Dedifferentiated amniotic fluid mesenchymal stem cell (primary cell): ENCODE data around the gene AFM.

Experiments used
- DNase-seq: peaks from one replicate; pipeline ENCODE4 v3.0.0-alpha.2; 2016; ENCODE audit errors: extremely low spot score

AFM gene, protein sequence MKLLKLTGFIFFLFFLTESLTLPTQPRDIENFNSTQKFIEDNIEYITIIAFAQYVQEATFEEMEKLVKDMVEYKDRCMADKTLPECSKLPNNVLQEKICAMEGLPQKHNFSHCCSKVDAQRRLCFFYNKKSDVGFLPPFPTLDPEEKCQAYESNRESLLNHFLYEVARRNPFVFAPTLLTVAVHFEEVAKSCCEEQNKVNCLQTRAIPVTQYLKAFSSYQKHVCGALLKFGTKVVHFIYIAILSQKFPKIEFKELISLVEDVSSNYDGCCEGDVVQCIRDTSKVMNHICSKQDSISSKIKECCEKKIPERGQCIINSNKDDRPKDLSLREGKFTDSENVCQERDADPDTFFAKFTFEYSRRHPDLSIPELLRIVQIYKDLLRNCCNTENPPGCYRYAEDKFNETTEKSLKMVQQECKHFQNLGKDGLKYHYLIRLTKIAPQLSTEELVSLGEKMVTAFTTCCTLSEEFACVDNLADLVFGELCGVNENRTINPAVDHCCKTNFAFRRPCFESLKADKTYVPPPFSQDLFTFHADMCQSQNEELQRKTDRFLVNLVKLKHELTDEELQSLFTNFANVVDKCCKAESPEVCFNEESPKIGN

GRCh38 chr4:73481358-73481757, at the start of gene AFM:
Gene AFM, plus strand, starts transcription at chr4:73481745. Its CDS starts 31 bp downstream, at chr4:73481776.
- DNase-seq, result no peak

DNA sequence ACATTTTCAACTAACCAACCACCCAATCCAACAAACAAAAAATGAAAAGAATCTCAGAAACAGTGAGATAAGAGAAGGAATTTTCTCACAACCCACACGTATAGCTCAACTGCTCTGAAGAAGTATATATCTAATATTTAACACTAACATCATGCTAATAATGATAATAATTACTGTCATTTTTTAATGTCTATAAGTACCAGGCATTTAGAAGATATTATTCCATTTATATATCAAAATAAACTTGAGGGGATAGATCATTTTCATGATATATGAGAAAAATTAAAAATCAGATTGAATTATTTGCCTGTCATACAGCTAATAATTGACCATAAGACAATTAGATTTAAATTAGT, 49.8 kb upstream of the AFM start:
- no peak for DNase-seq

DNA sequence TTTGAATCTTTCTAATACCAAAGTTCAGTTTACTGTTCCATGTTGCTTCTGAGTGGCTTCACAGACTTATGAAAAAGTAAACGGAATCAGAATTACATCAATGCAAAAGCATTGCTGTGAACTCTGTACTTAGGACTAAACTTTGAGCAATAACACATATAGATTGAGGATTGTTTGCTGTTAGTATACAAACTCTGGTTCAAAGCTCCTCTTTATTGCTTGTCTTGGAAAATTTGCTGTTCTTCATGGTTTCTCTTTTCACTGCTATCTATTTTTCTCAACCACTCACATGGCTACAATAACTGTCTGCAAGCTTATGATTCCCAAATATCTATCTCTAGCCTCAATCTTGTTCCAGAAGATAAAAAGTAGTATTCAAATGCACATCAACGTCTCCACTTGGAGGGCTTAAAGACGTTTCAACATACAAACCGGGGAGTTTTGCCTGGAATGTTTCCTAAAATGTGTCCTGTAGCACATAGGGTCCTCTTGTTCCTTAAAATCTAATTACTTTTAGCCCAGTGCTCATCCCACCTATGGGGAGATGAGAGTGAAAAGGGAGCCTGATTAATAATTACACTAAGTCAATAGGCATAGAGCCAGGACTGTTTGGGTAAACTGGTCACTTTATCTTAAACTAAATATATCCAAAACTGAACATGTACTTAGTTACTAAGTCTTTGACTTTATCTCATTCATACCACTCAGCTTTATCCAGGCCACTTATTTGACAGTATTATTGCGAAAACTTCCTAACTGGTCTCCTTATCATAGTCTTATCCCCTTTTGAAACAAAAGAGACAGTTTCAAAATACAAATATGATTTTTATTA, 49.2 kb upstream of the AFM start:
- DNase-seq, result no peak

- DNase-seq, result no peak
These were observed 48.4 kb upstream of the AFM start for GRCh38 chr4:73433140-73433539.

- no peak for DNase-seq
These were observed 47.2 kb upstream of the AFM start for GRCh38 chr4:73434311-73434710.

DNA sequence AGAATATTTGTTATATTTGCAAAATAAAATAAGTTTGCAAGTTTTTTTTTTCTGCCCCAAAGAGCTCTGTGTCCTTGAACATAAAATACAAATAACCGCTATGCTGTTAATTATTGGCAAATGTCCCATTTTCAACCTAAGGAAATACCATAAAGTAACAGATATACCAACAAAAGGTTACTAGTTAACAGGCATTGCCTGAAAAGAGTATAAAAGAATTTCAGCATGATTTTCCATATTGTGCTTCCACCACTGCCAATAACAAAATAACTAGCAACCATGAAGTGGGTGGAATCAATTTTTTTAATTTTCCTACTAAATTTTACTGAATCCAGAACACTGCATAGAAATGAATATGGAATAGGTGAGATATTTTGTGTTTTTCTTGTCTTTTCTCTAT, 45.6 kb upstream of the AFM start, which contains the start of gene AFP:
TSS of gene AFP (plus strand) at position 238 of the 400 bp plus-strand sequence. CDS start at position 280, 42 bp downstream.
- DNase-seq, result no peak

DNA sequence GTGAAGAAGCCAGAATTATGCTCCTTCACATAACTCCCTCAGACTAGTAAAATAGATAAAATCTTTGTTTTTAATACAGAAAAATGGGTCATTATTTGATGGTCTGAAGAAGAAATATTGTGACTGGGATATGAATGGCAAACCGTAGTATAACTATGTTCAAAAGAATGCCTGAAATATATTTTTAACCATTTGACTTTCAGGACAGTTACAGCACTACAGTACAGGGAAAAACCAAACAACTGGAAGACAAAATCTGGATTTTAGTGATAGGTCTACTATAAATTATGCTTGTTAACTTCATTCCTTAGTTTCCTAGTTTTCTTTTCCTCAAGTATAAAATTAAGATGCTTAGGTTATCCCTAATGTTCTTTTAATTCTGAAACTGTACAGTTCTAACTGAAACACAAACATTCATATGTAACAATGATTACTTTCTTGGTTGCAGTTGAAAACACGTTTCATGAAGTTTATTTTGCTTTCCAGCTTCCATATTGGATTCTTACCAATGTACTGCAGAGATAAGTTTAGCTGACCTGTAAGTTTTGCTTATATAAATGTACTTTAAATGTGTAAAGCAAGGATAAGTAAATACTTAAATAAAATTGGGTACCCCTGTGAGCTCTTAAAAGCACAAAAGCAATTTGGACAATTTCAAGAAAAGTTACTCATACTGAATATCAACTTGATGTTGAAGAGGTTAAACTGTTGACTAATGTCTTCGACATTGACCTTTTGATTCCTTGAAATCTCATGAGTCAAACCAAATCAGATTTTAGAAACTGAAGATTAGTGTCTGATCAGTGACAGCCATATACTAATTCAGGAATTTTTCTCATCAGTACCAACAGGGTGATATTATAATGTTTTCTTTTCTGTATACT, 44.6 kb upstream of the AFM start:
- DNase-seq, result no peak

DNA sequence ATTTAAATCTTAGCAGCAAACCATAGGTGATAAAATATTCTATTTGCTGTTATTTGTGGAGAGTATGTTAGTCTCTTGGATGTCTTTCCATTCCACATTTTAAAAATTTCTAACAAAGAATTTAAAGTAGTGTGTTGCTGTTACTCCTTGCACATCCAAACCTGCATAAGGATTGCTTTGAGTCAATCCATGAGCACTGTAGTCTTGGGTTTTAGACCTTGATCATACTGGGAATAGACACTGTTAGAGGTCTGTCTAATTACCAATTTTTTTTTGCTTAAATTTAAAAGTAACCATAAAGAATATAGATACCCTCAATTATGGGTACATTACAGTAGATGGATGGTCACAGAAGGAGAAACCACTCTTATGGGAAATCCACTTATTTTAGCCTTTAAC, 44.0 kb upstream of the AFM start:
- DNase-seq, result no peak

- DNase-seq, result no peak
These were observed 43.5 kb upstream of the AFM start for GRCh38 chr4:73438048-73438447.

- no peak for DNase-seq
These were observed 42.8 kb upstream of the AFM start for GRCh38 chr4:73438582-73439215.

DNA sequence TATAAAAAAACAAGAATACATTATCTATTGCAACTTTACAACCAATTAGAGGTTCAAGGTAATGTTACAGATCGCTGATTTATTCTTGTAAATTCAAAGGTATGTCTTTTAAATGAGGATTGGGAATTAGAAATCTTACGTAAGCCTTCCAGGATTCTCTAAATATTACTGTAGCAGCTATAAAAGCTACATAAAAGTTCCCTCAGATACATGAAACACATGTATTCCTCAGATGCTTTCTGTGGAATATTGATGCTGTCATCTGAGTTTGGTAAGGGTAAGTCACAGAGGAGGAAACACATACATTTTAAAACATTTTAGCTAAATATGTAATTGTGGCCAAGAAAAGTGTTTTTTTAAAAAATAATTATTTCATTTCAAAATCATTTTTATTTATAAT, 42.1 kb upstream of the AFM start:
- no peak for DNase-seq

GRCh38 chr4:73439991-73440390, 41.6 kb upstream of the AFM start:
- no peak for DNase-seq

DNA sequence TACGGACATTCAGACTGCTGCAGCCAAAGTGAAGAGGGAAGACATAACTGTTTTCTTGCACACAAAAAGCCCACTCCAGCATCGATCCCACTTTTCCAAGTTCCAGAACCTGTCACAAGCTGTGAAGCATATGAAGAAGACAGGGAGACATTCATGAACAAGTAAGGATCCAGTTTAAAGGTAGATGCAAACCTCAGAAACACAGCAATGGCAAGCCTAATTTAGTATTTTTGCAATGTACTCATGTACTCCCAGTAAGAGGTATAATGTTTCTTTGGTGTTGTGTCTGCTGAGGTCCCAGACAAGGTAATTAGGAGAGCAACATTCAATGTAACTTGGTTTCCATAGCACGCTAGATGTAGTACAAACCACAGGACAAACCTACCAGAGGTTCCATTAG, 40.9 kb upstream of the AFM start:
- no peak for DNase-seq

DNA sequence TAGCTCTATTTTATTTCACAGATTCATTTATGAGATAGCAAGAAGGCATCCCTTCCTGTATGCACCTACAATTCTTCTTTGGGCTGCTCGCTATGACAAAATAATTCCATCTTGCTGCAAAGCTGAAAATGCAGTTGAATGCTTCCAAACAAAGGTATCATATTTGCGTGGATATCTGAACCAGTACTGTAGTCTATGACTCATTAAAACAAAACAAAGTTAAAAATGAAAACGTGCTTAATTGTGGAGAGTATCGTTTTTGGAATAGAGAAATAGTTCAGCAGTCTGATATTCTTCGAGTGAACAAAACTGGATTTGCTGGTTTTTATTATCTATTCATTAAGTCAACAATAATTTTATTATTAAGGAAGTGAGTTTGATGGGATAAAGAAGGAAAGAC, 39.3 kb upstream of the AFM start:
- no peak for DNase-seq

DNA sequence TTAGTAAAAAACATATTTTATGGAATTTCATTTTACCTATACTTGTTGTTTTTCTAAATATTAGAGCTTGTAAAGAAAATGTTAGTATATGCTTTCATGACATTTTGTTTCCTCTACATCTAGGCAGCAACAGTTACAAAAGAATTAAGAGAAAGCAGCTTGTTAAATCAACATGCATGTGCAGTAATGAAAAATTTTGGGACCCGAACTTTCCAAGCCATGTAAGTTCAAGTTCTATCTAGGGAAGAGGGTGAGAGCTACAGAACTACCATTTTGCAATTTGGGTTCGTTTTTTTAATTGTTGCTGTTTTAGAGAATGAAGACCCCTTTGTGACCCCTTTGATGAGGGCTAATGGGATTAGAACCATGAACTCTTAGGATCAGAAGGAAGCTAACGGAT, 38.3 kb upstream of the AFM start:
- no peak for DNase-seq

DNA sequence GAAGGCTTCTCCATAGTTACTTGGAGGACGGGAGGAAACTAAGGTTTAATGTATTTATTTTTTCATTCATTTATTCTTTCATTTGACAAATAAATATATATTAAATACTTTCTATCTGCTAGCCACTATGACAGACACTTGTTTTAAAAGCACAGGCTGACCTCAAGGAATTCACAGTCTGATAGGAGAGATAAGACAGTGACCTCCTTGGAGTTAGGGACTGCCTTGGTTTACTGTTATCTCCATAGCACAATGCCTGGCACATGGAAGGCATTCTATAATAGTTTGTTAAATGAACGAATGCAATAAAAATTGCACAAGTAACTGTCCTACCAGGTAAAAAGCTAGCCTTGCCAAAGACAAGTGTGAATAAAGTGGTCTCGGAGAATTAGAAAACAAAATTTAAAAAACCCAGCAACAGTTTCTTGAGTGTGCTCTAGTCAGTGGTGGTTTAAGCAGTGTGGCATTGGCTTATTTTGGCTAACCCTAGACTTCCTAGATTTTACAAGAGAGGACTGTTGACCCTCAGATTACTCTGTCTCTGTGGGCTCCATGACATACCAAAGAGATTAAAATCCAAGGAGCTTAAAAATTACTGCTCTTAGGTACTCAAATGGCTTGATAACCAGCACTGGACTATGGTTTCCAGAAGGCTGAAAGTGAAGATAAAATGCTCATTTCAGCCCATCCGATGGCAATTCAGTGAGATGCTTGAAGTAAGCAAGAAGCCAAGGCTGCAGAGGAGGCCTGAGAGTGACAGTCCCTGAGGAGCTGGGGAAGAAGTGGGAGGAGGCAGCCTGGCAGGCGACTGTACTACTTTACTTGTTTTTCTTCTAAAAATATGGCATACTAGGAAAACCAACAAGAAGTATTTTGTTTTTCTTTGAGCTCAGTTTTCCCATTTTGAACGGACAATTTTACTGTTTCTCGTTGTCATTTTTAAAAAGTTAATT, 35.9 kb upstream of the AFM start:
- DNase-seq, result no peak

DNA sequence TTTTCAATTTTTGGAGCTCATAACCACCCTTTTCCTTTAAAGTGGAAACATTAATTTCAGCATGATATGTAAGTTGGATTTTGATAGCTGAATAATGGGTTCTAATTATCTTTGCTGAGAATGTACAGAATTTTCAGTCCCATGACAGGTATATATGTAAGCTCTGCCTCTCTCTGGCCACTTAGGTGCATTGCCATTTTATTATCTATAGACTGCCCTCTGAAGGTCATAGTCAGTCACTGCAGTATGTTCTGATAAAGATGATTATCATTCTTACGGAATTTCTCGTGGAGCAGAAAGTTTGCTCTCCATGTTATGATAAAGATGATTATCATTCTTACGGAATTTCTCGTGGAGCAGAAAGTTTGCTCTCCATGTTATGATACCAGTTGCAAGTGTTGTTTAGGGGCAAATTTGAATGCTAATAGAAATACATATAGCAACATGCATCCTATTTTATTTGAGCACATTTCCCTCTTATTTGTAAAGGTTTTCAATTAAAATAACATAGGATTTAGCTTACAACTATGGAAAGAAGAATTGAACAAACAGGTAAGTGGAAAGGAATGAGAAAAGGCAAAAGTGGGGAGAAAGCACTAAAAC, 35.1 kb upstream of the AFM start:
- DNase-seq, result peak; percentile 51

DNA sequence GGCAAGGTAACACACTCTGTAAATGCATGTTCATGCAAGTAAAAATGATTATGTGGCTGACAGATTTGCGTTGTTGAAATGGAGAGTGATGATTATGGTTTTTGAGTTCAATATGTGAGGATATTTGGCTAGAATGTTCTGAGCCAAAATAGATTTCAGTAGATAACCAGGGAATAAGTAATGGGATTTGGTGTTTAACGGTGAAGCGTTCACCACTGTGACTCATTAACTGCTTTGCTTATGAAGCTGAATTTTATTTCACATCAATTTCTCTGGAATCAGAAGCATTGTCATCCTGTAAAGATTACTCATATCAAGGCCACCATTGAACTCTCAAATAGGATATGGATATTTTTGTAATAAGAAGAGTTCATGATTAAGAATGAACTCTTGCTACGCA, 33.9 kb upstream of the AFM start:
- DNase-seq, result no peak

- DNase-seq, result no peak
These were observed 32.9 kb upstream of the AFM start for GRCh38 chr4:73448448-73449203.
